Gastroesophageal sphincter (tissue), 4 donors: ENCODE data around the gene SELENOI. TPM values are rescaled to one million over a fixed set of nuclear protein-coding genes. Genes with fewer than 3 reads are reported as not detected.
"Not testable (repeated sequence)": the region's sequence is repeated elsewhere in the genome, so short reads cannot be mapped to it uniquely, and the experiment has no call there.

Experiments used
- ATAC-seq: fragments of 150-250 bp; one replicate; pipeline ENCODE4 v1.9.1; 2016; ENCODE audit warnings: mild to moderate bottlenecking, moderate library complexity
- H3K27ac ChIP-seq, 4 donors: fragments of 200-600 bp; sonication (generic) in 3 of 4; 1 replicate in 3 of 4; 2 replicates in 1 of 4; pipeline ENCODE4 v1.5.1; 2016 to 2019
- H3K27me3 ChIP-seq: fragments of 200-600 bp; sonication (generic); one replicate; pipeline ENCODE4 v1.5.1; 2019
- H3K36me3 ChIP-seq, 2 donors: fragments of 200-600 bp; sonication (generic); one replicate each; pipeline ENCODE4 v1.5.1; 2019; ENCODE audit warnings: control low read depth in 1 of 2
- H3K4me1 ChIP-seq, 3 donors: fragments of 200-600 bp; sonication (generic); 1 replicate in 2 of 3; 2 replicates in 1 of 3; pipeline ENCODE4 v1.5.1; 2016 to 2019; ENCODE audit warnings: control low read depth in 2 of 3
- H3K4me3 ChIP-seq, 2 donors: fragments of 200-600 bp; sonication (generic); one replicate each; pipeline ENCODE4 v1.5.1; 2019; ENCODE audit warnings: mild to moderate bottlenecking in 1 of 2, moderate library complexity in 1 of 2
- H3K9me3 ChIP-seq, 3 donors: fragments of 200-600 bp; sonication (generic); one replicate each; pipeline ENCODE4 v1.5.1; 2017 to 2019; ENCODE audit warnings: control low read depth in 2 of 3
- CTCF ChIP-seq, 4 experiments: fragments of 200-600 bp in 2 of 4; fragments of 450-650 bp in 2 of 4; sonication (generic) in 1 of 4; IDR thresholded peaks; one replicate each; pipeline ENCODE4 v1.5.1; 2017 to 2019; ENCODE audit warnings: antibody characterized with exemption in 4 of 4, mild to moderate bottlenecking in 2 of 4, moderate library complexity in 2 of 4
- EP300 ChIP-seq: sonication (generic); formaldehyde crosslinking; IDR thresholded peaks from one replicate; pipeline ENCODE4 v1.6.1; 2017; ENCODE audit warnings: antibody characterized with exemption, mild to moderate bottlenecking
- POLR2A ChIP-seq, 2 donors: fragments of 450-650 bp; IDR thresholded peaks; one replicate each; pipeline ENCODE4 v1.6.1; 2017; ENCODE audit warnings: antibody characterized with exemption in 2 of 2, mild to moderate bottlenecking in 2 of 2, moderate library complexity in 1 of 2
- POLR2AphosphoS5 ChIP-seq: sonication (generic); formaldehyde crosslinking; IDR thresholded peaks from one replicate; pipeline ENCODE4 v1.6.1; 2017; ENCODE audit warnings: antibody characterized with exemption
- WGBS, 2 donors: methylation state at CpG; one replicate each; pipeline ENCODE4 v1.1.5; 2018; ENCODE audit warnings: low coverage in 1 of 2; 5-methylcytosine and 5-hydroxymethylcytosine counted together
- total RNA-seq, 4 donors: library from RNA; depleted of rRNA; stranded (reverse); fragments of >200 nt; gene quantifications; one replicate each; pipeline ENCODE4 v1.1.0, GENCODE V29; 2016

Gene SELENOI
- total RNA-seq, 4 donors from 2014 or later: 7.0 to 10.9 (median 8.7) TPM

- Histone ChIP-seq H3K4me1 (no peaks in the 10 kb centered on the region), H3K9me3 (no peaks in the 10 kb centered on the region), H3K4me3 (no peak overlapping the region), H3K36me3 (no peaks in the 10 kb centered on the region), H3K27ac (no peak overlapping the region), H3K27me3 (peaks cover 12% of the 10 kb centered on the region)
- ATAC-seq: no peak
- TF ChIP-seq EP300 (no peak), POLR2A (IDR thresholded peaks at IDR 0.05) (no peak), CTCF (IDR thresholded peaks at IDR 0.05) (no peak), POLR2AphosphoS5 (no peak)
- 72 to 81% methylated on average over 4 to 5 of the region's 6 CpGs for WGBS, 2 donors
These were observed 27.0 kb upstream of the SELENOI start for GRCh38 chr2:26318950-26319349.

GRCh38 chr2:26324479-26324878 lies 21.5 kb upstream of the SELENOI start:
- H3K4me1 ChIP-seq, H3K27me3 ChIP-seq, H3K27ac ChIP-seq, H3K4me3 ChIP-seq, H3K36me3 ChIP-seq, H3K9me3 ChIP-seq, ATAC-seq: not testable (repeated sequence)

GRCh38 chr2:26324903-26325302 lies 21.0 kb upstream of the SELENOI start:
- Histone ChIP-seq H3K36me3 (no peaks in the 10 kb centered on the region), H3K9me3 (no peaks in the 10 kb centered on the region), H3K4me3 (no peak overlapping the region), H3K27me3 (no peaks in the 10 kb centered on the region), H3K4me1 (no peaks in the 10 kb centered on the region), H3K27ac (no peak overlapping the region)
- ATAC-seq: no peak
- 56 to 68% methylated on average over 2 to 3 of the region's 3 CpGs for WGBS, 2 donors
- TF ChIP-seq EP300: no peak
- no peak for TF ChIP-seq POLR2AphosphoS5
- no peak for TF ChIP-seq POLR2A (IDR thresholded peaks at IDR 0.05)
- TF ChIP-seq CTCF (IDR thresholded peaks at IDR 0.05): no peak

GRCh38 chr2:26325851-26326250 lies 20.1 kb upstream of the SELENOI start:
- H3K4me1 ChIP-seq: no peaks in the 10 kb centered on the region
- 48 to 54% methylated on average over 4 of the region's 4 CpGs for WGBS, 2 donors
- no peaks in the 10 kb centered on the region for H3K27me3 ChIP-seq
- no peak for TF ChIP-seq POLR2AphosphoS5
- TF ChIP-seq POLR2A (IDR thresholded peaks at IDR 0.05): no peak
- no peak for TF ChIP-seq CTCF (IDR thresholded peaks at IDR 0.05)
- no peak for TF ChIP-seq EP300
- no peak overlapping the region for H3K4me3 ChIP-seq
- ATAC-seq: no peak
- H3K9me3 ChIP-seq: no peaks in the 10 kb centered on the region
- no peak overlapping the region for H3K27ac ChIP-seq
- no peaks in the 10 kb centered on the region for H3K36me3 ChIP-seq

GRCh38 chr2:26326514-26326913 lies 19.4 kb upstream of the SELENOI start:
- H3K4me1 ChIP-seq: no peaks in the 10 kb centered on the region
- H3K9me3 ChIP-seq: no peaks in the 10 kb centered on the region
- no peak for TF ChIP-seq CTCF (IDR thresholded peaks at IDR 0.05)
- no peak for TF ChIP-seq POLR2A (IDR thresholded peaks at IDR 0.05)
- TF ChIP-seq EP300: no peak
- TF ChIP-seq POLR2AphosphoS5: no peak
- no peak overlapping the region for H3K27ac ChIP-seq
- ATAC-seq: no peak
- 100% methylated on average over 1 of the region's 1 CpG; no CpG with 5 or more reads in 1 of the 2 donors for WGBS, 2 donors
- H3K36me3 ChIP-seq: no peaks in the 10 kb centered on the region
- no peaks in the 10 kb centered on the region for H3K27me3 ChIP-seq
- no peak overlapping the region for H3K4me3 ChIP-seq
